Daoy (cell line): ENCODE data around the gene ZFYVE9. TPM values are rescaled to one million over a fixed set of nuclear protein-coding genes. Genes with fewer than 3 reads are reported as not detected.

Experiments used
- DNase-seq: peaks from one replicate; pipeline ENCODE4 v3.0.0-alpha.2; 2015; ENCODE audit warnings: low read depth
- total RNA-seq: library from RNA; depleted of rRNA; stranded (reverse); fragments of >200 nt; shearing (Covaris generic); gene quantifications from 2 replicates; pipeline ENCODE4 v1.2.3, GENCODE V29; 2014

ZFYVE9 gene
- total RNA-seq, 1 experiment from 2014 or later = 15.3 TPM

- DNase-seq = no peak
These were observed 101.5 kb downstream of the ZFYVE9 start for GRCh38 chr1:52243221-52243987.

- no peak for DNase-seq
These were observed 107.9 kb downstream of the ZFYVE9 start for GRCh38 chr1:52249831-52250230.

DNA sequence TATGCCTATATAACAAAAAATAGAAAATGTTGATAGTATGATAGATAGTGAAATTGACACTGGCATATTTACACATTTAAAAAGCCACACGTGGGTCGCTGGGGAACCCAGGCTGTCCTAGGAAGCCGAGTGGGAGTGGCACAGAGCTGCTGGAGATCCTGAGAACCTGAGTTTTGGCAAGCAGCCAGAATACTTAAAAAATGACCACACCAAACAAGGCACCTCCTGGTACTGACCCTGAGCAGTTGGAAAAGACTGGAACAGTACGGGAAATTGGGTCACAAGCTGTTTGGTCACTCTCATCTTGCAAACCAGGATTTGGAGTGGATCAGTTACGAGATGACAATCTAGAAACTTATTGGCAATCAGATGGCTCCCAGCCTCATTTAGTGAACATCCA lies 111.5 kb downstream of the ZFYVE9 start:
- no peak for DNase-seq

GRCh38 chr1:52259886-52260285 lies 118.0 kb downstream of the ZFYVE9 start:
- no peak for DNase-seq

GRCh38 chr1:52263153-52263910 lies 121.4 kb downstream of the ZFYVE9 start:
- DNase-seq = no peak

DNA sequence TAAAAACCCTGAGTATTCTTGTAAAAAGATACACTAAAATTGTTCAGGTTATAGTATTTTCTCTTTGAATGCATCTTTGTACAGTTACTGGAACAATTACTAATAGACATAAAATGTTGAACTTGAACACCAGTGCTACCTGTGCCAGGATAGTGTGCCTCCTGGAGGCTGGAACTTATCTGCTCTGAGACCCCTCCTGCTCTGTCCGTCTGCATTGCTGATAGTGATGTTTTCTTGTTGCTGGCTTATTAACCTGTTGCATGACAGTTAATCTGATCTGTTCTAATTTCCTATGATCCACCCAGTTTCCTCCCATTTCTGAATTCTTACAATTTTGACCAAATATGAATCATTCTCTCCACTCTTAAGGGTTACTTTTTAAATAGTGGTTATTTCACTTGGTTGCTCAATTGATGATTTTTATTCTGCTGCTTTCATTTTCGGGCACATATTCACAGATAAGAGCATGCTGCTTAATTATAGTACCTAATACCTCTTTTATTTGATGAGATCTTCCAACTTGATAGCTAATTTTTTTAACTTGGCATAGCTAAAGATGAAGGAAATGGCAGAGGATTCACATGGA lies 122.7 kb downstream of the ZFYVE9 start:
- DNase-seq = no peak

- DNase-seq = no peak
These were observed 124.6 kb downstream of the ZFYVE9 start for GRCh38 chr1:52266507-52266906.

GRCh38 chr1:52268372-52268771 lies 126.5 kb downstream of the ZFYVE9 start:
- DNase-seq = no peak

DNA sequence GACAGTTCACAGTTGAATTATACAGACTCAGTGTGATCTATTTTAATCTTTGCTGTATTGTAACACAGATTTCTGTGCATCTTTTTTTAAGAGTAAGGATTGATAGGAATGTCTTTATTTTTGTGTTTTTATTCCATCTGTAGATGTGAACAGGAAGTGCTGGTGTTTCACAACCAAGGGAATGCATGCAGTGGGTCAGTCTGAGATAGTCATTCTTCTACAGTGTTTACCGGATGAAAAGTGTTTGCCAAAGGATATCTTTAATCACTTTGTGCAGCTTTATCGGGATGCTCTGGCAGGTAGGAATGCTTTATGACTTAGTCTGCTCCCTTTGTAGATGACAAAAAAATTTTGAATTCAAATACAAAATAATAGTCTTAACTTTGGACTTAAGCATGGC lies 139.6 kb downstream of the ZFYVE9 start:
- no peak for DNase-seq

DNA sequence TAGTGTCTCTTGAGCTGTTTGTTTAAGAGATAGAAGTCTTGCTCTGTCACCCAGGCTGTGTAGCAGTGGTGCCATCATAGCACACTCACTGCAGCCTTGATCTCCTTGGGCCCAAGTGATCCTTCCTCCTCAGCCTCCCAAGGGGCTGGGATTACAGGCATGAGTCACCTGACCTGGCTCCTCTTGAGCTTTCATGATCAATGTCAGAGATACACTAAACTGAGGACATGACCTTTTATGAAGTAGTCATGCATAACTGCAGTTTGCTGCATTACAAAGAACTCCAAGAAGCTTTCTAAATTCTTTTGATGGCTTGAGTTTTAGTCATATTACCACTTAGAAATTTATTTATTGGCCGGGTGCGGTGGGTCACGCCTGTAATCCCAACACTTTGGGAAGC lies 146.4 kb downstream of the ZFYVE9 start:
- DNase-seq = peak; percentile 10

- DNase-seq = no peak
These were observed 152.7 kb downstream of the ZFYVE9 start for GRCh38 chr1:52294580-52294979.

DNA sequence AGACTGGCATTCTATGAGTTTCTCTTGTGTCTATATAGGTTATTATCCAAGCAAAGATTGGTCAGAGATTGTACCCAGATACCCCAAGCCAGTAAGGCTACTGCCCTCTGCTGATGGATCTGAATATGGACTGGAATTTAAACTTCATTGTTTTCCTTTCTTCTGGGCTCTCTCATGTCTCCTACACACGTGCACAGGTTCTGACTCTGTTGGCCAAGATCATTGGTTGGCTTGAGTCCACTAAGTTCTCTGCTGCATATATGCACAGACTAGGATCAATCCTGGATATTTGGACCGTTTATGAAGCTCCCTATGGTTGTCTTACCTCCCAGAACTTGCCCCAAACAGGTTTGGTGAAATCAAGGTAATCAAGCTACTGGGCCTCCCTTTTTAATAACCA lies 154.5 kb downstream of the ZFYVE9 start:
- peak; percentile 32 for DNase-seq

DNA sequence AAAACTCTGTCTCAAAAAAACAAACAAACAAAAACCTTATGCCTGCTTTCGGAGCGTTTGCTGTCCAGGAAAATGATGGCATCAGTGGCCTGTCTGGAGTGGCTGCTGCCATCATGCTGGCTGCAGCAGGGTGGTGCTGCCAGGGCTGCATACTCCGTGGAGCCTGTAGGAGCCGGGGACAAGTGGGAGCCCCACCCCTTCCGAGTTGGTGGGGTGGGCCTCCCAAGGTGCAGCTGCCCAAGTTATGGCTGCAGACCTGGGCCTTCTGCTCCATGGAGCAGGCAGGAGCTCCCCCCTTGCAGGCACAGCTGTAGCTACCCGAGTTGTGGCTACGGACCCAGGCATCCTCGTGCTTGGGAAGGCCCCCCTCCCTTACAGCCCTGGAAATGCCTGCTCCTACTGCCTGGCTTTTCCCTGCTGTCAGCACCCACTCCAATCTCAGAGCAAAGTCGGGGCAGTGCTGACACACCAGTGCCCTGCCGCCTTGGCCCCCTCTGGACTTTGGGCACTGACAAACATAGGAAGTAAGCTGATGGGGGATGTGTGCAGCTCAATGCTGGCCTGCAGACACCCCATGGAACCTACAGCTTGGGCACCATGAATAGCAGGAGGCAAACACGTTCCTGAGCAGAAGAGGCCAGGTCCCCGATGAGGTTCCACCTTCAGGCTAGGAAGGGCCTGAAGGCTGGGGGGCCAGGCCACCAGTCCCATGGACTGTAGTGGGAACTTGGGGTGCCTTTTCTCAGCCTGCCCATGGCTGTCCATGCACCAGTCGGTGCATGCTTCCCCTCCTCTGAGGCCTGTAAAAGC lies 163.7 kb downstream of the ZFYVE9 start:
- DNase-seq = no peak

DNA sequence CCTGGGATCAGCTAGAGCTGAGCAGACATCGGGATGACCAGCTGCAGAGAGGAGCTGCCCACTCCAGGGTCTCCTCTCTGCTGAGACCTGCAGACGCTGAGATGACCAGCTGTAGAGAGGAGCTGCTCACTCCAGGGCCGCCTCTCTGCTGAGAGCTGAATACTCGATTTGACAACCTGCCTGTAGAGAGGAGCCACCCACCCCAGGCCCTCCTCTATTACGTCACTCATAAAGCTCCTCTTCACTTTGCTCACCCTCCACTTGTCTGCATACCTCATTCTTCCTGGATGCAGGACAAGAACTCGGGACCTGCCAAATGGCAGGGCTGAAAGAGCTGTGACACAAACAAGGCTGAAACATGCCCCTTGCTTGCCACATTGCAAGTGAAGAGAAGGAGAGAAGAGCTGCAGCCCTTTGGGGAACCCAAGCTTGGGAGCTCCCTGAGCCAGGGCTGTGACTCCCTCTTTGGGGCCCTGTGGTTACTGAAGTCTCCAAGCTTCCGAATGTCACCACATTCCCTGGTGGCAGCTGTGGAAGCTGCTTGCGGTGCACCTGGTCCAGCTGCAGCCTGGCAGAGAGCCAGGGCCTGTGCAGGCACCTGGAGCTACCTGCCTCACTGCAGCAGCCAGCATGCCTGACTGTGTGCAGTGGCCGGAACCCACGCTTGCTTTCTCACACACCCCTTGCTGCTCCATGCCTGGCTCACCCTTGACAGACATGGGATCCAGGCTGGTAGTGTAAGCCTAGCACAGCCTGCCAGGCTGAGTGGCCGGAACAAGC lies 164.5 kb downstream of the ZFYVE9 start:
- DNase-seq = no peak

GRCh38 chr1:52321061-52321460 lies 179.2 kb downstream of the ZFYVE9 start:
- DNase-seq = no peak

DNA sequence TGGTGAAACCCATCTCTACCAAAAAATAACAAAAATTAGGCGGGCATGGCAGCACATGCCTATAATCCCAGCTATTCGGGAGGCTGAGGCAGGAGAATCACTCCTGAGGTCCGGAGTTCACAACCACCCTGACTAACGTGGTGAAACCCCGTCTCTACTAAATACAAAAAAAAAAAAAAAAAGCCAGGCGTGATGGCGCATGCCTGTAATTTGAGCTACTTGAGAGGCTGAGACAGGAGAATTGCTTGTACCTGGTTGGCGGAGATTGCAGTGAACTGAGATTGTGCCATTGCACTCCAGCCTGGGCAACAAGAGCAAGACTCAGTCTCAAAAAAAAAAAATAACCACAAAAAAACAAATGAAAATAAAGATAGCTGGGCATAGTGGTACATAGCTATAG lies 181.8 kb downstream of the ZFYVE9 start:
- no peak for DNase-seq

GRCh38 chr1:52325786-52326185 lies 183.9 kb downstream of the ZFYVE9 start:
- no peak for DNase-seq

- DNase-seq = no peak
These were observed 186.7 kb downstream of the ZFYVE9 start for GRCh38 chr1:52328615-52329014.

DNA sequence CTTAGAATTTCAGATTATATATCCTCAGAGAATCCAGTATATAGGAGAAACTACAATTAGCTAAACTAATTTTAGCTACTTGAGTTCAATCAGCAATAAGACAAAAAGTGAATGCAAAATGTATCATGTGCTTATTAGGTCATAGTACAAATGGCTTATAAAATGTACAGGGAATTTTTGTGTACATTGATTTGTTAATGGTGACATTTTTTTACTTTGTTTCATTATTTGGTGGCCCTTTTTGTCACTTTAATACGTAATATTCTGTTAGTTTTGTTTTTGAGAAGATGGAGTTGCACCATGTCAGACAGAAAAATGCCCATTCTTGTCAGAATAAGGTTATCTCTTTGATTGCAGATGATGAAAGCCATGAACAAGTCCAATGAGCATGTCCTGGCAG lies 190.5 kb downstream of the ZFYVE9 start:
- DNase-seq = no peak

DNA sequence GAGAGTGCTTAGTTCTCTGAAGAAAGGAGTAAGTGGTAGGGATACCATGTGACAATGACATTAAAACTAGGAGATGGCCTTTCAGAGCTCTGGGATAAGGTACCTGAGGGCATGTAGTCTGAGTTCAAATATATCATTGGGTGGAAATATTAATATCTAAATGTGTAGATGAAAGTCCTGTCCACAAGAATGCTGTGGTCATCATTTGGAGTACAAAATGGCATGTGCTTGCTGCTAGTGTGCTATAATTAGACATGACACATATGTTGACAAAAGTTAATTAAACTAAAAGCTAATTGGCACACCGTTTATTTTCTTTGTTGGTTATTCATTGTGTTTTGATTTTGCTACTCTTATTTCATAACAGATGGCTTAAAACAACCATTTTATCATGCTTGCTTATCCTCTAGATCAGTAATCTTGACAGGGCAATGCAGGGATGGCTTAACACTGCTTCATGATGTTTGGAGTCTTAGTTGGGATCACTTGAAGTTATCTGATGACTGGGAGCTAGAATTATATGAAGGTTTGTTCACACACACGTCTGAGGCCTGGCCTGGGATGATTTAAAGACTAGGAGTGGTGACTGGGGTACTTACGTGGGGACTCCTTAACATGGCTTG lies 193.1 kb downstream of the ZFYVE9 start:
- DNase-seq = no peak

DNA sequence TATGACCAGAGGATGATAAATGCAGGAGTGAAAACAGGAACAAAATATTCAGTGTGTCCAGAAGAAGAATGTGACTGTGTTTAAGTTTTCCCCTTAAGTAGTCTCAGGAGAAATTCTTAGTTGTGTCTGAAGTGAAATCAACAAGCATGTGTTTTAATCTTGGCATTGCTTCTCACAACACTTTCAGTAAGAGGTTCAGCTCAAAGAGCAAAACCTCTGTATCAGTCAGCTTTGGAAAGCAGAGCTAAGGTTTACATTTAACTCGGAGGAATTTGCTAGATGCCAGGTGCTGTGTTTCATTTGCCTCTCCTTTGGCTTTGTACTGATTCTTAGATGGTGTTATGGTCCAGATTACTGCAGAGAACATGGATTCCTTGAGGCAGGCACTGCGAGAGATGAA lies 195.6 kb downstream of the ZFYVE9 start:
- DNase-seq = no peak
